Mammary epithelial cell (primary cell): ENCODE results near the gene CFAP221.

Experiments
- EZH2 ChIP-seq: IDR thresholded peaks from 2 replicates; pipeline ENCODE4 v1.6.1; 2012; ENCODE audit warnings: low read length, inconsistent platforms, borderline replicate concordance
- TF ChIP-seq, protein P1 (sequence below), 2 donors: IDR thresholded peaks in 1 of 2; conservative IDR thresholded peaks in 1 of 2; 2 replicates each; pipeline ENCODE4 v1.5.1; 2011 to 2012; ENCODE audit warnings: inconsistent platforms in 2 of 2, low read length in 2 of 2, mild to moderate bottlenecking in 2 of 2, control low read depth in 1 of 2, low read depth in 1 of 2; ENCODE audit not compliant: insufficient read depth in 1 of 2; ENCODE audit errors: extremely low read depth in 1 of 2

DNA sequence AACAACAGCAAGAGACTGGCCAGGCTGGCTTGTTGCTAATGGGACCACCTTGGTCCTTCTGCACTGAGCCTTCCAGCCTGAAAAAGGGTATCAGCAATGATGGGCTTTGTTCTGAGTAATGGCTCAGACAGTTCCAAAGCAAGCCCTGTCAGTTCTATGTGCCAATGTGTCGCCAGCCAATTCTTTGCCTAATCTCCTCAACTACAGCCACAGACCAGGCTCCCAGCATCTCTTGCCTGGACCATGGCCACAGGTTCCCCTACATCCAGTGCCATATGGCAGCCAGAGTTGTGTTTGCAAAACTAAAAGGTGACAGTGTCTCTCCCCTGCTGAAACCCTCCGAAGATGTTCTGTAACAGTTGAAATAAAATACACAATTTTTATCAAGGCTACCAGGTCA lies 73.2 kb downstream of the CFAP221 start:
- TF ChIP-seq, protein P1, sequence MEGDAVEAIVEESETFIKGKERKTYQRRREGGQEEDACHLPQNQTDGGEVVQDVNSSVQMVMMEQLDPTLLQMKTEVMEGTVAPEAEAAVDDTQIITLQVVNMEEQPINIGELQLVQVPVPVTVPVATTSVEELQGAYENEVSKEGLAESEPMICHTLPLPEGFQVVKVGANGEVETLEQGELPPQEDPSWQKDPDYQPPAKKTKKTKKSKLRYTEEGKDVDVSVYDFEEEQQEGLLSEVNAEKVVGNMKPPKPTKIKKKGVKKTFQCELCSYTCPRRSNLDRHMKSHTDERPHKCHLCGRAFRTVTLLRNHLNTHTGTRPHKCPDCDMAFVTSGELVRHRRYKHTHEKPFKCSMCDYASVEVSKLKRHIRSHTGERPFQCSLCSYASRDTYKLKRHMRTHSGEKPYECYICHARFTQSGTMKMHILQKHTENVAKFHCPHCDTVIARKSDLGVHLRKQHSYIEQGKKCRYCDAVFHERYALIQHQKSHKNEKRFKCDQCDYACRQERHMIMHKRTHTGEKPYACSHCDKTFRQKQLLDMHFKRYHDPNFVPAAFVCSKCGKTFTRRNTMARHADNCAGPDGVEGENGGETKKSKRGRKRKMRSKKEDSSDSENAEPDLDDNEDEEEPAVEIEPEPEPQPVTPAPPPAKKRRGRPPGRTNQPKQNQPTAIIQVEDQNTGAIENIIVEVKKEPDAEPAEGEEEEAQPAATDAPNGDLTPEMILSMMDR (conservative IDR thresholded peaks at IDR 0.05 in 1 of 2, IDR thresholded peaks at IDR 0.05 in 1 of 2; ENCODE audit: extremely low read depth in 1 of 2, insufficient read depth in 1 of 2, low read depth in 1 of 2, low read length in 2 of 2) = no peak
- TF ChIP-seq EZH2 = no peak
